ENCODE data around the gene TMCO1.

- TF ChIP-seq CTCF (IDR thresholded peaks at IDR 0.05) (no peak), POLR2A (IDR thresholded peaks at IDR 0.05) (no peak)
Measured at GRCh38 chr1:165764277-165764676, 4.4 kb downstream of the TMCO1 start.

Data from Peyer's patch (tissue), 4 donors.